Stimulated activated CD8-positive, alpha-beta memory T cell treated with anti-CD3 and anti-CD28 coated beads, Interleukin-7, amount 100 ng/mL, for 4 hours (primary cell): Measurements from ENCODE around the gene LENG8.
A peak's percentile ranks its signal among the peaks of the same experiment; 100 is the strongest.

ENCODE experiments used
- DNase-seq, 2 donors: peaks; one replicate each; pipeline ENCODE4 v3.0.0-alpha.2; 2020; ENCODE audit warnings: low read depth in 2 of 2

Gene LENG8

GRCh38 chr19:54448774-54449700 lies at the start of gene LENG8:
LENG8 (plus strand) TSS chr19:54449199; CDS start chr19:54451345, 2,146 bp downstream.
- DNase-seq, result peak; percentile 95 to 97

- no peak for DNase-seq
These were observed 48.1 kb upstream of the LENG8 start for GRCh38 chr19:54400913-54401312.

- DNase-seq, result no peak
These were observed 45.9 kb upstream of the LENG8 start for GRCh38 chr19:54403054-54403453.

- DNase-seq, result no peak
These were observed 43.4 kb upstream of the LENG8 start for GRCh38 chr19:54405628-54406027.

GRCh38 chr19:54407780-54408179 lies 41.2 kb upstream of the LENG8 start:
- no peak for DNase-seq

- DNase-seq, result no peak
These were observed 40.5 kb upstream of the LENG8 start for GRCh38 chr19:54408456-54409026.

GRCh38 chr19:54411033-54411432 lies 38.0 kb upstream of the LENG8 start:
- DNase-seq, result no peak

- DNase-seq, result no peak
These were observed 36.1 kb upstream of the LENG8 start for GRCh38 chr19:54412877-54413276.

GRCh38 chr19:54414156-54414555 lies 34.8 kb upstream of the LENG8 start:
- no peak for DNase-seq

- DNase-seq, result peak in 1 of 2 donors; percentile 17
These were observed 33.6 kb upstream of the LENG8 start, which contains the start of gene TTYH1 for GRCh38 chr19:54415208-54415900. TTYH1 (plus strand) TSS chr19:54415464; CDS start chr19:54415553, 89 bp downstream.

- DNase-seq, result no peak
These were observed 32.9 kb upstream of the LENG8 start for GRCh38 chr19:54415901-54416673.

- no peak for DNase-seq
These were observed 32.1 kb upstream of the LENG8 start for GRCh38 chr19:54416695-54417491.

- no peak for DNase-seq
These were observed 30.7 kb upstream of the LENG8 start for GRCh38 chr19:54418030-54418929.

GRCh38 chr19:54418930-54419800 lies 29.8 kb upstream of the LENG8 start:
- no peak for DNase-seq

GRCh38 chr19:54420068-54420382 lies 29.0 kb upstream of the LENG8 start:
- DNase-seq, result no peak

- DNase-seq, result no peak
These were observed 28.4 kb upstream of the LENG8 start for GRCh38 chr19:54420383-54421168.

GRCh38 chr19:54421169-54421516 lies 27.9 kb upstream of the LENG8 start:
- no peak for DNase-seq

- DNase-seq, result no peak
These were observed 27.5 kb upstream of the LENG8 start for GRCh38 chr19:54421521-54421920.
